ENCODE measurements around the gene LAPTM5. TPM values are rescaled to one million over a fixed set of nuclear protein-coding genes. Genes with fewer than 3 reads are reported as not detected.

Gene LAPTM5
- total RNA-seq, 3 donors from 2014 or later = 41.3 to 130 (median 70.1) TPM

GRCh38 chr1:30707412-30708360 lies 49.9 kb downstream of the LAPTM5 start:
- peak; percentile 72 to 79 for DNase-seq (ENCODE audit: low spot score in 2 of 2)
- Histone ChIP-seq H3K27ac (no peak overlapping the region), H3K4me3 (no peak overlapping the region), H3K36me3 (no peaks in the 10 kb centered on the region), H3K27me3 (no peaks in the 10 kb centered on the region), H3K9me3 (no peaks in the 10 kb centered on the region), H3K4me1 (peaks cover 3 to 6% of the 10 kb centered on the region in 2 donors)
- intact Hi-C loops (cut with DNase I; ENCODE audit: low total_unique reads) = no loop called here
- TF ChIP-seq POLR2AphosphoS5 (IDR thresholded peaks at IDR 0.05) (peak in 1 of 3 donors; percentile 46), POLR2A (IDR thresholded peaks at IDR 0.05) (no peak), CTCF (IDR thresholded peaks at IDR 0.05) (peak in 2 of 3 donors; percentile 87 to 97)

- no peaks in the 10 kb centered on the region for H3K27me3 ChIP-seq
- H3K4me3 ChIP-seq = no peak overlapping the region
- TF ChIP-seq POLR2A (IDR thresholded peaks at IDR 0.05) (no peak), POLR2AphosphoS5 (IDR thresholded peaks at IDR 0.05) (no peak), CTCF (IDR thresholded peaks at IDR 0.05) (no peak)
- H3K36me3 ChIP-seq = no peaks in the 10 kb centered on the region
- peaks cover 3 to 6% of the 10 kb centered on the region in 2 donors for H3K4me1 ChIP-seq
- no peak overlapping the region for H3K27ac ChIP-seq
- intact Hi-C loops (cut with DNase I; ENCODE audit: low total_unique reads) = no loop called here
- no peaks in the 10 kb centered on the region for H3K9me3 ChIP-seq
- DNase-seq (ENCODE audit: low spot score in 2 of 2) = no peak
These were observed 51.0 kb downstream of the LAPTM5 start for GRCh38 chr1:30706528-30706927.

- DNase-seq (ENCODE audit: low spot score in 2 of 2) = no peak
- H3K9me3 ChIP-seq = no peaks in the 10 kb centered on the region
- peaks cover 3 to 6% of the 10 kb centered on the region in 2 donors for H3K4me1 ChIP-seq
- no peak overlapping the region for H3K4me3 ChIP-seq
- H3K27me3 ChIP-seq = no peaks in the 10 kb centered on the region
- no peaks in the 10 kb centered on the region for H3K36me3 ChIP-seq
- intact Hi-C loops (cut with DNase I; ENCODE audit: low total_unique reads) = no loop called here
- H3K27ac ChIP-seq = no peak overlapping the region
- no peak for TF ChIP-seq CTCF (IDR thresholded peaks at IDR 0.05)
- no peak for TF ChIP-seq POLR2A (IDR thresholded peaks at IDR 0.05)
- no peak for TF ChIP-seq POLR2AphosphoS5 (IDR thresholded peaks at IDR 0.05)
These were observed 51.9 kb downstream of the LAPTM5 start for GRCh38 chr1:30705698-30706097.

- TF ChIP-seq CTCF (IDR thresholded peaks at IDR 0.05) (no peak), POLR2A (IDR thresholded peaks at IDR 0.05) (no peak), POLR2AphosphoS5 (IDR thresholded peaks at IDR 0.05) (no peak)
- no peaks in the 10 kb centered on the region for H3K36me3 ChIP-seq
- intact Hi-C loops (cut with DNase I; ENCODE audit: low total_unique reads) = no loop called here
- no peaks in the 10 kb centered on the region for H3K27me3 ChIP-seq
- peaks cover 3 to 6% of the 10 kb centered on the region in 2 donors for H3K4me1 ChIP-seq
- peak overlapping the region; percentile 33 to 77 for H3K27ac ChIP-seq
- no peaks in the 10 kb centered on the region for H3K9me3 ChIP-seq
- no peak overlapping the region for H3K4me3 ChIP-seq
- no peak for DNase-seq (ENCODE audit: low spot score in 2 of 2)
These were observed 52.6 kb downstream of the LAPTM5 start for GRCh38 chr1:30704765-30705509.
